GM12891 (cell line): Measurements from ENCODE around the gene MZT2B.
"Not testable (repeated sequence)": the region's sequence is repeated elsewhere in the genome, so short reads cannot be mapped to it uniquely, and the experiment has no call there.

Experiments
- POLR2A ChIP-seq: IDR thresholded peaks from 2 replicates; pipeline ENCODE4 v1.6.1; 2011; ENCODE audit warnings: low read depth, low read length, control low read depth
- POLR2AphosphoS5 ChIP-seq: IDR thresholded peaks from 2 replicates; pipeline ENCODE4 v1.6.1; 2011; ENCODE audit warnings: low read depth, low read length, control low read depth
- POU2F2 ChIP-seq: IDR thresholded peaks from 2 replicates; pipeline ENCODE4 v1.6.1; 2011; ENCODE audit warnings: low read depth, mild to moderate bottlenecking, control low read depth, low read length, moderate library complexity
- SPI1 ChIP-seq: IDR thresholded peaks from 2 replicates; pipeline ENCODE4 v1.6.1; 2011; ENCODE audit warnings: low read depth, low read length, control low read depth
- TAF1 ChIP-seq: IDR thresholded peaks from 2 replicates; pipeline ENCODE4 v1.6.1; 2011; ENCODE audit warnings: low read depth, low read length, control low read depth

- TF ChIP-seq POLR2A (peak; percentile 61; the same call in 1 of the 2 replicates), POLR2AphosphoS5 (peak; percentile 59; the same call in 1 of the 2 replicates), TAF1 (peak; percentile 2; the same call in 1 of the 2 replicates)
- not testable (repeated sequence) for TF ChIP-seq POU2F2, SPI1
Observed at GRCh38 chr2:130181880-130182682, at the start of gene MZT2B.
